ENCODE measurements around the gene C1orf21. TPM values are rescaled to one million over a fixed set of nuclear protein-coding genes. Genes with fewer than 3 reads are reported as not detected.

C1orf21 gene
- total RNA-seq, 1 donor from 2014 or later, result 15.6 TPM

GRCh38 chr1:184503221-184503749 is 116.5 kb downstream of the C1orf21 start:
- no peak for DNase-seq (ENCODE audit: low spot score)
- H3K9me3 Mint-ChIP-seq (ENCODE audit: low read depth), result no peaks in the 10 kb centered on the region
- no peak for TF ChIP-seq CTCF (IDR thresholded peaks at IDR 0.05)
- no peak overlapping the region for H3K4me3 Mint-ChIP-seq (ENCODE audit: unreplicated experiment)
- no peaks in the 10 kb centered on the region for H3K27me3 Mint-ChIP-seq (ENCODE audit: low read depth)
- no peak overlapping the region for H3K27ac Mint-ChIP-seq (ENCODE audit: unreplicated experiment)
- no peaks in the 10 kb centered on the region for H3K36me3 Mint-ChIP-seq (ENCODE audit: low read depth)
- peaks cover 13% of the 10 kb centered on the region for H3K4me1 Mint-ChIP-seq (ENCODE audit: low read depth)

GRCh38 chr1:184504040-184504954 is 117.5 kb downstream of the C1orf21 start:
- Mint-ChIP-seq H3K4me3 (ENCODE audit: unreplicated experiment) (no peak overlapping the region), H3K4me1 (ENCODE audit: low read depth) (peaks cover 23% of the 10 kb centered on the region), H3K27ac (ENCODE audit: unreplicated experiment) (no peak overlapping the region), H3K36me3 (ENCODE audit: low read depth) (no peaks in the 10 kb centered on the region), H3K27me3 (ENCODE audit: low read depth) (no peaks in the 10 kb centered on the region), H3K9me3 (ENCODE audit: low read depth) (no peaks in the 10 kb centered on the region)
- TF ChIP-seq CTCF (IDR thresholded peaks at IDR 0.05), result no peak
- DNase-seq (ENCODE audit: low spot score), result no peak

- Mint-ChIP-seq H3K9me3 (ENCODE audit: low read depth) (no peaks in the 10 kb centered on the region), H3K27ac (ENCODE audit: unreplicated experiment) (no peak overlapping the region), H3K27me3 (ENCODE audit: low read depth) (no peaks in the 10 kb centered on the region), H3K36me3 (ENCODE audit: low read depth) (no peaks in the 10 kb centered on the region), H3K4me3 (ENCODE audit: unreplicated experiment) (no peak overlapping the region), H3K4me1 (ENCODE audit: low read depth) (peaks cover 23% of the 10 kb centered on the region)
- no peak for TF ChIP-seq CTCF (IDR thresholded peaks at IDR 0.05)
- DNase-seq (ENCODE audit: low spot score), result no peak
Observed at GRCh38 chr1:184504955-184505338, 118.1 kb downstream of the C1orf21 start.

GRCh38 chr1:184506481-184506880 is 119.7 kb downstream of the C1orf21 start:
- no peak for DNase-seq (ENCODE audit: low spot score)
- H3K36me3 Mint-ChIP-seq (ENCODE audit: low read depth), result peaks cover 4% of the 10 kb centered on the region
- no peak overlapping the region for H3K27ac Mint-ChIP-seq (ENCODE audit: unreplicated experiment)
- H3K9me3 Mint-ChIP-seq (ENCODE audit: low read depth), result no peaks in the 10 kb centered on the region
- no peaks in the 10 kb centered on the region for H3K27me3 Mint-ChIP-seq (ENCODE audit: low read depth)
- H3K4me3 Mint-ChIP-seq (ENCODE audit: unreplicated experiment), result no peak overlapping the region
- H3K4me1 Mint-ChIP-seq (ENCODE audit: low read depth), result peaks cover 23% of the 10 kb centered on the region
- no peak for TF ChIP-seq CTCF (IDR thresholded peaks at IDR 0.05)

- no peak for TF ChIP-seq CTCF (IDR thresholded peaks at IDR 0.05)
- no peak for DNase-seq (ENCODE audit: low spot score)
- Mint-ChIP-seq H3K4me3 (ENCODE audit: unreplicated experiment) (no peak overlapping the region), H3K27me3 (ENCODE audit: low read depth) (no peaks in the 10 kb centered on the region), H3K4me1 (ENCODE audit: low read depth) (peaks cover 23% of the 10 kb centered on the region), H3K9me3 (ENCODE audit: low read depth) (no peaks in the 10 kb centered on the region), H3K36me3 (ENCODE audit: low read depth) (peaks cover 4% of the 10 kb centered on the region), H3K27ac (ENCODE audit: unreplicated experiment) (peak overlapping the region; percentile 78)
Observed at GRCh38 chr1:184507165-184507564, 120.3 kb downstream of the C1orf21 start.
